ENCODE results near the gene SLC16A3. TPM values are rescaled to one million over a fixed set of nuclear protein-coding genes. Genes with fewer than 3 reads are reported as not detected.

The SLC16A3 gene
- total and polyA plus RNA-seq, 9 of the 15 experiments (the other 6 are each of a cell fraction or from before 2014, with no cell fraction given), result 0.11 to 5.4 (median 1.2) TPM; not detected in 2

DNA sequence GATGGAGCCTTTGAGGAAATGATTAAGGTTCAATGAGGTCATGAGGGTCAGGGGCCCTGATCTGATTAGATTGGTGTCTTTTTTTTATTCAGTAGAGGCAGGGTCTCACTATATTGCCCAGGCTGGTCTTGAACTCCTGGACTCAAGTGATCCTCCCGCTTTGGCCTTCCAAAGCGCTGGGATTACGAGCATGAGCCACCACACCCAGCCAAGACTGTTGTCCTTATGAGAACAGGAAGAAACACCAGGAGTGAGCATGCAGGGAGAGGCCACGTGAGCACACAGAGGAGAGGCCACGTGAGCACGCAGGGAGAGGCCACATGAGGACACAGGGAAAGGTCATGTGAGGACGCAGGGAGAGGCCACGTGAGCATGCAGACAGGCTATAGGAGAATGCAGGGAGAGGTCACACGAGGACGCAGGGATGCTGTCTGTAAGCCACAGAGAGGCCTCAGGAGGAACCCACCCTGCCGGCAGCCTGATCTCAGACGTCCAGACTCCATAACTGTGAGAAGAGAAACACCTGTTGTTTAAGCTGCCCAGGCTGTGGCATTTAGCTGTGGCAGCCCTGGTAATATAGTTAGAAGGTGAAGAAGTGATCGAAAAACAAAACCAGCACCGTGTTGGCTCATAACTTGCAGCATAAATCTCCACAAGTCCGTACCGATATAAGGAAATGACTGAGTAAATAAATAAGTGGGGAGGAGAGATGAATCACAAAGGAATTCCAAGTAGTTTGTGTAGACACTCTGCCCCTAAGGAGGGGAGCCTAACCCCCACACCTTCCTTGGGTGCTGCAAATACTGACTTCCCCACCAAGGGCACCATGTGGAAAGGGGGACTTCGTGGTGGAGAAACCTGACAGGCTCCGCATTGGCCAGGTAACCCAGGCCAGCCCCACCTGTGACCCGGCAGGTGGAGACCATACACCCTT, 59.3 kb downstream of the SLC16A3 start (continued):
- TF ChIP-seq, protein P1, sequence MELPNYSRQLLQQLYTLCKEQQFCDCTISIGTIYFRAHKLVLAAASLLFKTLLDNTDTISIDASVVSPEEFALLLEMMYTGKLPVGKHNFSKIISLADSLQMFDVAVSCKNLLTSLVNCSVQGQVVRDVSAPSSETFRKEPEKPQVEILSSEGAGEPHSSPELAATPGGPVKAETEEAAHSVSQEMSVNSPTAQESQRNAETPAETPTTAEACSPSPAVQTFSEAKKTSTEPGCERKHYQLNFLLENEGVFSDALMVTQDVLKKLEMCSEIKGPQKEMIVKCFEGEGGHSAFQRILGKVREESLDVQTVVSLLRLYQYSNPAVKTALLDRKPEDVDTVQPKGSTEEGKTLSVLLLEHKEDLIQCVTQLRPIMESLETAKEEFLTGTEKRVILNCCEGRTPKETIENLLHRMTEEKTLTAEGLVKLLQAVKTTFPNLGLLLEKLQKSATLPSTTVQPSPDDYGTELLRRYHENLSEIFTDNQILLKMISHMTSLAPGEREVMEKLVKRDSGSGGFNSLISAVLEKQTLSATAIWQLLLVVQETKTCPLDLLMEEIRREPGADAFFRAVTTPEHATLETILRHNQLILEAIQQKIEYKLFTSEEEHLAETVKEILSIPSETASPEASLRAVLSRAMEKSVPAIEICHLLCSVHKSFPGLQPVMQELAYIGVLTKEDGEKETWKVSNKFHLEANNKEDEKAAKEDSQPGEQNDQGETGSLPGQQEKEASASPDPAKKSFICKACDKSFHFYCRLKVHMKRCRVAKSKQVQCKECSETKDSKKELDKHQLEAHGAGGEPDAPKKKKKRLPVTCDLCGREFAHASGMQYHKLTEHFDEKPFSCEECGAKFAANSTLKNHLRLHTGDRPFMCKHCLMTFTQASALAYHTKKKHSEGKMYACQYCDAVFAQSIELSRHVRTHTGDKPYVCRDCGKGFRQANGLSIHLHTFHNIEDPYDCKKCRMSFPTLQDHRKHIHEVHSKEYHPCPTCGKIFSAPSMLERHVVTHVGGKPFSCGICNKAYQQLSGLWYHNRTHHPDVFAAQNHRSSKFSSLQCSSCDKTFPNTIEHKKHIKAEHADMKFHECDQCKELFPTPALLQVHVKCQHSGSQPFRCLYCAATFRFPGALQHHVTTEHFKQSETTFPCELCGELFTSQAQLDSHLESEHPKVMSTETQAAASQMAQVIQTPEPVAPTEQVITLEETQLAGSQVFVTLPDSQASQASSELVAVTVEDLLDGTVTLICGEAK (IDR thresholded peaks at IDR 0.05), result peak; percentile 23; the same call in 1 of the 2 replicates
- TF ChIP-seq, protein P1 (CRISPR knock-in tag; IDR thresholded peaks at IDR 0.05), result no peak; the same call in 1 of the 2 replicates
- no peak; the same call in 1 of the 2 replicates for TF ChIP-seq ZNF143 (CRISPR knock-in tag; IDR thresholded peaks at IDR 0.05)
- TF ChIP-seq, protein P2, sequence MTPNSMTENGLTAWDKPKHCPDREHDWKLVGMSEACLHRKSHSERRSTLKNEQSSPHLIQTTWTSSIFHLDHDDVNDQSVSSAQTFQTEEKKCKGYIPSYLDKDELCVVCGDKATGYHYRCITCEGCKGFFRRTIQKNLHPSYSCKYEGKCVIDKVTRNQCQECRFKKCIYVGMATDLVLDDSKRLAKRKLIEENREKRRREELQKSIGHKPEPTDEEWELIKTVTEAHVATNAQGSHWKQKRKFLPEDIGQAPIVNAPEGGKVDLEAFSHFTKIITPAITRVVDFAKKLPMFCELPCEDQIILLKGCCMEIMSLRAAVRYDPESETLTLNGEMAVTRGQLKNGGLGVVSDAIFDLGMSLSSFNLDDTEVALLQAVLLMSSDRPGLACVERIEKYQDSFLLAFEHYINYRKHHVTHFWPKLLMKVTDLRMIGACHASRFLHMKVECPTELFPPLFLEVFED (CRISPR knock-in tag; conservative IDR thresholded peaks at IDR 0.05), result peak; percentile 92
- TF ChIP-seq SMAD4 (CRISPR knock-in tag; conservative IDR thresholded peaks at IDR 0.05), result peak; percentile 97
- TF ChIP-seq, protein P3, sequence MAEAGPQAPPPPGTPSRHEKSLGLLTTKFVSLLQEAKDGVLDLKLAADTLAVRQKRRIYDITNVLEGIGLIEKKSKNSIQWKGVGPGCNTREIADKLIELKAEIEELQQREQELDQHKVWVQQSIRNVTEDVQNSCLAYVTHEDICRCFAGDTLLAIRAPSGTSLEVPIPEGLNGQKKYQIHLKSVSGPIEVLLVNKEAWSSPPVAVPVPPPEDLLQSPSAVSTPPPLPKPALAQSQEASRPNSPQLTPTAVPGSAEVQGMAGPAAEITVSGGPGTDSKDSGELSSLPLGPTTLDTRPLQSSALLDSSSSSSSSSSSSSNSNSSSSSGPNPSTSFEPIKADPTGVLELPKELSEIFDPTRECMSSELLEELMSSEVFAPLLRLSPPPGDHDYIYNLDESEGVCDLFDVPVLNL (CRISPR knock-in tag; IDR thresholded peaks at IDR 0.05; ENCODE audit: low read depth), result no peak
- TF ChIP-seq HDAC8 (tag; IDR thresholded peaks at IDR 0.05), result no peak; the same call in none of the 2 replicates
- TF ChIP-seq KLF10 (CRISPR knock-in tag; IDR thresholded peaks at IDR 0.05), result no peak
- TF ChIP-seq, protein P4, sequence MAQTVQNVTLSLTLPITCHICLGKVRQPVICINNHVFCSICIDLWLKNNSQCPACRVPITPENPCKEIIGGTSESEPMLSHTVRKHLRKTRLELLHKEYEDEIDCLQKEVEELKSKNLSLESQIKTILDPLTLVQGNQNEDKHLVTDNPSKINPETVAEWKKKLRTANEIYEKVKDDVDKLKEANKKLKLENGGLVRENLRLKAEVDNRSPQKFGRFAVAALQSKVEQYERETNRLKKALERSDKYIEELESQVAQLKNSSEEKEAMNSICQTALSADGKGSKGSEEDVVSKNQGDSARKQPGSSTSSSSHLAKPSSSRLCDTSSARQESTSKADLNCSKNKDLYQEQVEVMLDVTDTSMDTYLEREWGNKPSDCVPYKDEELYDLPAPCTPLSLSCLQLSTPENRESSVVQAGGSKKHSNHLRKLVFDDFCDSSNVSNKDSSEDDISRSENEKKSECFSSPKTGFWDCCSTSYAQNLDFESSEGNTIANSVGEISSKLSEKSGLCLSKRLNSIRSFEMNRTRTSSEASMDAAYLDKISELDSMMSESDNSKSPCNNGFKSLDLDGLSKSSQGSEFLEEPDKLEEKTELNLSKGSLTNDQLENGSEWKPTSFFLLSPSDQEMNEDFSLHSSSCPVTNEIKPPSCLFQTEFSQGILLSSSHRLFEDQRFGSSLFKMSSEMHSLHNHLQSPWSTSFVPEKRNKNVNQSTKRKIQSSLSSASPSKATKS (CRISPR knock-in tag; IDR thresholded peaks at IDR 0.05), result no peak
- TF ChIP-seq ZBTB17 (CRISPR knock-in tag; IDR thresholded peaks at IDR 0.05), result 0 out of 2 replicates have a peak, but pooled peaks have one; percentile 27
